Prostate gland (tissue), 2 donors: ENCODE measurements around the gene BRAT1. TPM values are rescaled to one million over a fixed set of nuclear protein-coding genes. Genes with fewer than 3 reads are reported as not detected.

Experiments
- DNase-seq: peaks from one replicate; pipeline ENCODE4 v3.0.0-alpha.2; 2019; ENCODE audit warnings: low spot score
- H3K27ac ChIP-seq, 2 donors: fragments of 200-600 bp; sonication (generic); 2 replicates each; pipeline ENCODE4 v1.5.1; 2017 to 2019
- H3K27me3 ChIP-seq: fragments of 200-600 bp; sonication (generic); replicated peaks from 2 replicates; pipeline ENCODE4 v1.5.1; 2019; ENCODE audit not compliant: insufficient read depth
- H3K36me3 ChIP-seq, 2 donors: fragments of 200-600 bp; sonication (generic); 1 replicate in 1 of 2; 2 replicates in 1 of 2; pipeline versions ENCODE4 v1.5.1 to v1.8.1; 2017 to 2019
- H3K4me1 ChIP-seq: fragments of 200-600 bp; sonication (generic); replicated peaks from 2 replicates; pipeline ENCODE4 v1.5.1; 2019
- H3K4me3 ChIP-seq, 2 donors: fragments of 200-600 bp; sonication (generic); 2 replicates each; pipeline ENCODE4 v1.5.1; 2017 to 2019
- H3K9me3 ChIP-seq: fragments of 200-600 bp; sonication (generic); 2 replicates; pipeline ENCODE4 v1.5.1; 2017
- CTCF ChIP-seq, 4 experiments: fragments of 200-600 bp in 2 of 4; fragments of 450-650 bp in 2 of 4; sonication (generic) in 2 of 4; IDR thresholded peaks; 1 replicate in 3 of 4; 2 replicates in 1 of 4; pipeline ENCODE4 v1.5.1; 2016 to 2019; ENCODE audit warnings: antibody characterized with exemption in 4 of 4, mild to moderate bottlenecking in 2 of 4, moderate library complexity in 2 of 4
- POLR2A ChIP-seq: fragments of 450-650 bp; IDR thresholded peaks from one replicate; pipeline ENCODE4 v1.6.1; 2016; ENCODE audit warnings: antibody characterized with exemption, mild to moderate bottlenecking
- POLR2AphosphoS5 ChIP-seq: sonication (generic); formaldehyde crosslinking; IDR thresholded peaks from one replicate; pipeline ENCODE4 v1.6.1; 2017; ENCODE audit warnings: antibody characterized with exemption
- WGBS: methylation state at CpG from one replicate; pipeline ENCODE4 v1.1.5; 2018; 5-methylcytosine and 5-hydroxymethylcytosine counted together
- intact Hi-C: fragments of 100-400 bp; cut with DNase I; formaldehyde crosslinking; loops from one replicate; pipeline ENCODE4 v1.14.2; 2022
- total RNA-seq, 2 donors: library from RNA; depleted of rRNA; stranded (reverse); fragments of >200 nt; gene quantifications; one replicate each; pipeline ENCODE4 v1.1.0, GENCODE V29; 2016

The BRAT1 gene
- total RNA-seq, 2 donors from 2014 or later = 83.9 to 113 TPM

- no peak for DNase-seq
- no peaks in the 10 kb centered on the region for H3K36me3 ChIP-seq
- 70% methylated on average over 8 of the region's 8 CpGs for WGBS
- no peaks in the 10 kb centered on the region for H3K9me3 ChIP-seq
- TF ChIP-seq CTCF (IDR thresholded peaks at IDR 0.05) (no peak), POLR2AphosphoS5 (no peak), POLR2A (no peak)
- no peaks in the 10 kb centered on the region for H3K27me3 ChIP-seq
- peaks cover 6% of the 10 kb centered on the region for H3K4me1 ChIP-seq
- H3K27ac ChIP-seq = no peak overlapping the region
- H3K4me3 ChIP-seq = no peak overlapping the region
- intact Hi-C loops = no loop called here
These were observed 38.3 kb downstream of the BRAT1 start for GRCh38 chr7:2517026-2517425.

- no peaks in the 10 kb centered on the region for H3K27me3 ChIP-seq
- no peak overlapping the region for H3K27ac ChIP-seq
- WGBS = 89% methylated on average over 7 of the region's 8 CpGs
- H3K9me3 ChIP-seq = no peaks in the 10 kb centered on the region
- no peaks in the 10 kb centered on the region for H3K36me3 ChIP-seq
- H3K4me3 ChIP-seq = no peak overlapping the region
- TF ChIP-seq POLR2AphosphoS5 (no peak), POLR2A (no peak), CTCF (IDR thresholded peaks at IDR 0.05) (no peak)
- intact Hi-C loops = no loop called here
- H3K4me1 ChIP-seq = peaks cover 10% of the 10 kb centered on the region
- DNase-seq = no peak
These were observed 39.1 kb downstream of the BRAT1 start for GRCh38 chr7:2516194-2516555.

GRCh38 chr7:2515424-2516193, 39.7 kb downstream of the BRAT1 start:
- no peak for DNase-seq
- 89% methylated on average over 15 of the region's 15 CpGs for WGBS

GRCh38 chr7:2514473-2515423, 40.6 kb downstream of the BRAT1 start:
- no peak for DNase-seq
- Histone ChIP-seq H3K36me3 (no peaks in the 10 kb centered on the region), H3K4me1 (peaks cover 24% of the 10 kb centered on the region), H3K27ac (no peak overlapping the region), H3K4me3 (no peak overlapping the region), H3K27me3 (no peaks in the 10 kb centered on the region), H3K9me3 (no peaks in the 10 kb centered on the region)
- TF ChIP-seq CTCF (IDR thresholded peaks at IDR 0.05) = no peak
- no peak for TF ChIP-seq POLR2A
- WGBS = 88% methylated on average over 9 of the region's 9 CpGs
- intact Hi-C loops = no loop called here

More at GRCh38 chr7:2515424-2516193, 39.7 kb downstream of the BRAT1 start:
- Histone ChIP-seq H3K27ac (no peak overlapping the region), H3K9me3 (no peaks in the 10 kb centered on the region), H3K4me1 (peaks cover 16% of the 10 kb centered on the region), H3K36me3 (no peaks in the 10 kb centered on the region), H3K4me3 (no peak overlapping the region), H3K27me3 (no peaks in the 10 kb centered on the region)
- no peak for TF ChIP-seq POLR2A
- no peak for TF ChIP-seq POLR2AphosphoS5
- TF ChIP-seq CTCF (IDR thresholded peaks at IDR 0.05) = no peak
- intact Hi-C loops = no loop called here
